NT2/D1 (cell line): Measurements from ENCODE around the gene NEO1.

Source experiments
- SUZ12 ChIP-seq: IDR thresholded peaks from 2 replicates; pipeline ENCODE4 v1.6.1; 2011; ENCODE audit not compliant: insufficient read length, insufficient read depth; ENCODE audit errors: extremely low read depth
- ZNF274 ChIP-seq: IDR thresholded peaks from 2 replicates; pipeline ENCODE4 v1.6.1; 2011; ENCODE audit warnings: mild to moderate bottlenecking, low read depth, low read length

GRCh38 chr15:73082812-73083211 lies 30.5 kb downstream of the NEO1 start:
- TF ChIP-seq ZNF274 (no peak), SUZ12 (no peak)
